ENCODE results near the gene KNSTRN. TPM values are rescaled to one million over a fixed set of nuclear protein-coding genes. Genes with fewer than 3 reads are reported as not detected.

Gene KNSTRN
- total and polyA plus RNA-seq, 2 donors (not counting 3 experiments of a cell fraction or from before 2014, with no cell fraction given) = 24.4 to 61.4 TPM

DNA sequence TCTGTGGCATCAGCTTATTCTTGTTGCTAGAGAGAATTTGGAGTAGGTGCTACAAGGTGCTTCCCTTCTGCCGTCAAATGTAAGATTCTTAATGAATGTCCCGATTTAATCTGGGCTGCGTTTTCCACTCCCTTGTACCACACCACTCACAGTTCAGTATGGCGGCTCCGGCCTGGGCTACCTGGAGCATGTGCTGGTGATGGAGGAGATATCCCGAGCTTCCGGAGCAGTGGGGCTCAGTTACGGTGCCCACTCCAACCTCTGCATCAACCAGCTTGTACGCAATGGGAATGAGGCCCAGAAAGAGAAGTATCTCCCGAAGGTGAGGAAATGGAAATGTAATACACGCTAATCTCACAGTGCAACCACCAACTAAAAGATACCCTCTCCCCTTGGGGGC lies 28.0 kb downstream of the KNSTRN start:
- CTCF ChIA-PET = interaction anchor here (1.3 to 1.4 kb wide), 2 partner anchors 11 to 66 kb away, joined by 3 to 6 read pairs; no protein-coding TSS in a partner anchor

More for the DNA sequence above, 28.0 kb downstream of the KNSTRN start:
- Histone ChIP-seq H3K27ac (ENCODE audit: insufficient read depth, low read depth, low read length) (no peak overlapping the region), H3K36me3 (ENCODE audit: control insufficient read depth in 2 of 2, extremely low read depth in 1 of 2, insufficient read depth in 2 of 2, low read length in 2 of 2) (peaks cover 20 to 42% of the 10 kb centered on the region in 2 experiments), H3K4me1 (ENCODE audit: control insufficient read depth, extremely low read depth, insufficient read depth, low read length) (peaks cover 6% of the 10 kb centered on the region), H3K79me2 (ENCODE audit: control insufficient read depth, insufficient read depth, low read length) (peaks cover 15% of the 10 kb centered on the region), H3K9me3 (replicated peaks; ENCODE audit: control insufficient read depth, insufficient read depth, low read length) (no peaks in the 10 kb centered on the region), H3K4me3 (replicated peaks in 1 of 3; ENCODE audit: insufficient read depth in 1 of 3, low read depth in 1 of 3, low read length in 3 of 3) (no peak overlapping the region), H3K27me3 (ENCODE audit: control insufficient read depth in 2 of 2, insufficient read depth in 2 of 2, low read length in 2 of 2) (no peaks in the 10 kb centered on the region), H3K4me2 (ENCODE audit: insufficient read depth, low read length) (no peak overlapping the region), H2AFZ (ENCODE audit: low read depth, low read length) (no peak overlapping the region), H3K9ac (replicated peaks; ENCODE audit: extremely low read depth, insufficient read depth, low read length) (no peak overlapping the region), H4K20me1 (replicated peaks; ENCODE audit: control insufficient read depth, extremely low read depth, insufficient read depth, low read length) (no peaks in the 10 kb centered on the region), H3K9me1 (replicated peaks; ENCODE audit: control insufficient read depth, extremely low read depth, insufficient read depth, low read length) (no peaks in the 10 kb centered on the region)
- DNase-seq (ENCODE audit: low read depth, low spot score) = no peak
- dilution Hi-C loops (cut with MboI; ENCODE audit: extremely low pct_ligation_motif_present, low sequenced_read_pairs) = no loop called here
- BruUV-seq (replicated peaks) = no TSS peak
- POLR2A ChIA-PET = interaction anchor here (0.6 kb wide), 1 partner anchor 38 kb away, joined by 3 read pairs; no protein-coding TSS in a partner anchor
- FAIRE-seq = no peak
- TF ChIP-seq, protein P1, sequence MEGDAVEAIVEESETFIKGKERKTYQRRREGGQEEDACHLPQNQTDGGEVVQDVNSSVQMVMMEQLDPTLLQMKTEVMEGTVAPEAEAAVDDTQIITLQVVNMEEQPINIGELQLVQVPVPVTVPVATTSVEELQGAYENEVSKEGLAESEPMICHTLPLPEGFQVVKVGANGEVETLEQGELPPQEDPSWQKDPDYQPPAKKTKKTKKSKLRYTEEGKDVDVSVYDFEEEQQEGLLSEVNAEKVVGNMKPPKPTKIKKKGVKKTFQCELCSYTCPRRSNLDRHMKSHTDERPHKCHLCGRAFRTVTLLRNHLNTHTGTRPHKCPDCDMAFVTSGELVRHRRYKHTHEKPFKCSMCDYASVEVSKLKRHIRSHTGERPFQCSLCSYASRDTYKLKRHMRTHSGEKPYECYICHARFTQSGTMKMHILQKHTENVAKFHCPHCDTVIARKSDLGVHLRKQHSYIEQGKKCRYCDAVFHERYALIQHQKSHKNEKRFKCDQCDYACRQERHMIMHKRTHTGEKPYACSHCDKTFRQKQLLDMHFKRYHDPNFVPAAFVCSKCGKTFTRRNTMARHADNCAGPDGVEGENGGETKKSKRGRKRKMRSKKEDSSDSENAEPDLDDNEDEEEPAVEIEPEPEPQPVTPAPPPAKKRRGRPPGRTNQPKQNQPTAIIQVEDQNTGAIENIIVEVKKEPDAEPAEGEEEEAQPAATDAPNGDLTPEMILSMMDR (IDR thresholded peaks at IDR 0.05; ENCODE audit: extremely low read depth in 1 of 2, insufficient read depth in 1 of 2, low read depth in 1 of 2, low read length in 2 of 2) = no peak
- TF ChIP-seq FOS (IDR thresholded peaks at IDR 0.05; ENCODE audit: borderline replicate concordance, insufficient read depth, low read length) (no peak), EZH2 (IDR thresholded peaks at IDR 0.05; ENCODE audit: borderline replicate concordance, low read depth, low read length, severe bottlenecking) (no peak), GATA2 (IDR thresholded peaks at IDR 0.05; ENCODE audit: insufficient read depth, insufficient read length, low read depth, low read length) (no peak), POLR2A (IDR thresholded peaks at IDR 0.05; ENCODE audit: low read depth, low read length) (no peak)
- TF ChIP-seq, protein P2, sequence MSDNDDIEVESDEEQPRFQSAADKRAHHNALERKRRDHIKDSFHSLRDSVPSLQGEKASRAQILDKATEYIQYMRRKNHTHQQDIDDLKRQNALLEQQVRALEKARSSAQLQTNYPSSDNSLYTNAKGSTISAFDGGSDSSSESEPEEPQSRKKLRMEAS (IDR thresholded peaks at IDR 0.05; ENCODE audit: insufficient read depth, insufficient read length) = no peak
- intact Hi-C loops (cut with micrococcal nuclease) = no loop called here
